GM12878 (cell line): Measurements from ENCODE around the gene TNFAIP8L2. TPM values are rescaled to one million over a fixed set of nuclear protein-coding genes. Genes with fewer than 3 reads are reported as not detected.

Experiments
- MEF2A ChIP-seq: IDR thresholded peaks from 2 replicates; pipeline ENCODE4 v1.6.1; 2011; ENCODE audit warnings: low read depth, mild to moderate bottlenecking, low read length, moderate library complexity; ENCODE audit not compliant: insufficient read depth
- MEF2B ChIP-seq: fragments of 450-650 bp; IDR thresholded peaks from 2 replicates; pipeline ENCODE4 v1.6.1; 2018; ENCODE audit warnings: mild to moderate bottlenecking, moderate library complexity; ENCODE audit not compliant: partially characterized antibody, poor library complexity, severe bottlenecking
- RAD21 ChIP-seq: IDR thresholded peaks from 2 replicates; pipeline ENCODE4 v1.6.1; 2011; ENCODE audit warnings: mild to moderate bottlenecking, low read depth, low read length, moderate library complexity; ENCODE audit not compliant: insufficient read depth
- REST ChIP-seq: IDR thresholded peaks from 2 replicates; pipeline ENCODE4 v1.6.1; 2012; ENCODE audit warnings: mild to moderate bottlenecking, low read depth, low read length
- SPI1 ChIP-seq: IDR thresholded peaks from 2 replicates; pipeline ENCODE4 v1.6.1; 2011; ENCODE audit warnings: low read depth, mild to moderate bottlenecking, low read length, moderate library complexity, borderline replicate concordance; ENCODE audit not compliant: insufficient read depth
- USF2 ChIP-seq: IDR thresholded peaks from 2 replicates; pipeline ENCODE4 v1.6.1; 2011; ENCODE audit warnings: low read depth, low read length, improper control_type of control experiment, borderline replicate concordance
- ZNF384 ChIP-seq: IDR thresholded peaks from 2 replicates; pipeline ENCODE4 v1.6.1; 2012; ENCODE audit warnings: low read depth, mild to moderate bottlenecking, low read length, improper control_type of control experiment, borderline replicate concordance
- polyA plus RNA-seq, 11 experiments: library from polyadenylated mRNA; depleted of rRNA in 4 of 11; unstranded in 6 of 11; stranded (reverse) in 5 of 11; fragments of >200 nt; fragmentation: Nextera tagmentation in 4 of 11; fragmentation: Illumina TruSeq in 1 of 11; extraction: Ambion mirVana in 4 of 11; extraction: Trizol in 1 of 11; gene quantifications; 1 replicate in 1 of 11; 2 replicates in 10 of 11; pipeline versions ENCODE4 v1.2.1 to v1.2.3, GENCODE V29; 2011 to 2016; ENCODE audit warnings: inconsistent platforms in 2 of 11, missing spikeins in 2 of 11, low read depth in 1 of 11
- total RNA-seq, 4 experiments: library from RNA; depleted of rRNA in 3 of 4; stranded (reverse); fragments of >200 nt in 3 of 4; fragmentation: Illumina TruSeq in 1 of 4; extraction: Trizol in 1 of 4; gene quantifications; 2 replicates each; pipeline versions ENCODE4 v1.2.1 to v1.2.3, GENCODE V29; 2013 to 2021
- TF ChIP-seq, protein P1 (sequence below): fragments of 450-650 bp; conservative IDR thresholded peaks from 2 replicates; pipeline ENCODE4 v1.6.1; 2017; ENCODE audit warnings: mild to moderate bottlenecking, moderate library complexity
- TF ChIP-seq, protein P2 (sequence below): IDR thresholded peaks from 2 replicates; pipeline ENCODE4 v1.6.1; 2011; ENCODE audit warnings: low read depth, mild to moderate bottlenecking, low read length, moderate library complexity, borderline replicate concordance; ENCODE audit errors: extremely low read depth

Gene TNFAIP8L2
- total and polyA plus RNA-seq, 10 of the 15 experiments (the other 5 are each of a cell fraction or from before 2014, with no cell fraction given), result 5.4 to 26.3 (median 14.2) TPM

GRCh38 chr1:151131701-151132334, 24.6 kb upstream of the TNFAIP8L2 start (continued):
- TF ChIP-seq, protein P1, sequence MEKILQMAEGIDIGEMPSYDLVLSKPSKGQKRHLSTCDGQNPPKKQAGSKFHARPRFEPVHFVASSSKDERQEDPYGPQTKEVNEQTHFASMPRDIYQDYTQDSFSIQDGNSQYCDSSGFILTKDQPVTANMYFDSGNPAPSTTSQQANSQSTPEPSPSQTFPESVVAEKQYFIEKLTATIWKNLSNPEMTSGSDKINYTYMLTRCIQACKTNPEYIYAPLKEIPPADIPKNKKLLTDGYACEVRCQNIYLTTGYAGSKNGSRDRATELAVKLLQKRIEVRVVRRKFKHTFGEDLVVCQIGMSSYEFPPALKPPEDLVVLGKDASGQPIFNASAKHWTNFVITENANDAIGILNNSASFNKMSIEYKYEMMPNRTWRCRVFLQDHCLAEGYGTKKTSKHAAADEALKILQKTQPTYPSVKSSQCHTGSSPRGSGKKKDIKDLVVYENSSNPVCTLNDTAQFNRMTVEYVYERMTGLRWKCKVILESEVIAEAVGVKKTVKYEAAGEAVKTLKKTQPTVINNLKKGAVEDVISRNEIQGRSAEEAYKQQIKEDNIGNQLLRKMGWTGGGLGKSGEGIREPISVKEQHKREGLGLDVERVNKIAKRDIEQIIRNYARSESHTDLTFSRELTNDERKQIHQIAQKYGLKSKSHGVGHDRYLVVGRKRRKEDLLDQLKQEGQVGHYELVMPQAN, result no peak
- TF ChIP-seq MEF2B, result no peak
- TF ChIP-seq RAD21, result no peak
- TF ChIP-seq SPI1, result no peak
- no peak for TF ChIP-seq MEF2A
- TF ChIP-seq USF2, result no peak
- no peak for TF ChIP-seq REST
- TF ChIP-seq ZNF384, result no peak
- TF ChIP-seq, protein P2, sequence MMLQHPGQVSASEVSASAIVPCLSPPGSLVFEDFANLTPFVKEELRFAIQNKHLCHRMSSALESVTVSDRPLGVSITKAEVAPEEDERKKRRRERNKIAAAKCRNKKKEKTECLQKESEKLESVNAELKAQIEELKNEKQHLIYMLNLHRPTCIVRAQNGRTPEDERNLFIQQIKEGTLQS, result no peak
